Osteocyte (in vitro differentiated cells): ENCODE measurements around the gene FAM89B. TPM values are rescaled to one million over a fixed set of nuclear protein-coding genes. Genes with fewer than 3 reads are reported as not detected.
A peak's percentile ranks its signal among the peaks of the same experiment; 100 is the strongest.

ENCODE experiments used
- DNase-seq: peaks from one replicate; pipeline ENCODE4 v3.0.0; 2021; ENCODE audit warnings: mixed read lengths; ENCODE audit not compliant: unreplicated experiment; ENCODE audit errors: extremely low spot score
- H3K27ac Mint-ChIP-seq: one replicate; pipeline ENCODE4 v1.8.0; 2021; ENCODE audit warnings: mild to moderate bottlenecking, mixed read lengths; ENCODE audit not compliant: unreplicated experiment
- H3K27me3 Mint-ChIP-seq: one replicate; pipeline ENCODE4 v1.8.0; 2021; ENCODE audit warnings: mixed read lengths; ENCODE audit not compliant: unreplicated experiment
- H3K36me3 Mint-ChIP-seq: one replicate; pipeline ENCODE4 v1.8.0; 2021; ENCODE audit warnings: mixed read lengths; ENCODE audit not compliant: unreplicated experiment
- H3K4me1 Mint-ChIP-seq: one replicate; pipeline ENCODE4 v1.8.0; 2021; ENCODE audit warnings: mixed read lengths; ENCODE audit not compliant: unreplicated experiment
- H3K4me3 Mint-ChIP-seq: one replicate; pipeline ENCODE4 v1.8.0; 2021; ENCODE audit warnings: mild to moderate bottlenecking, moderate library complexity, mixed read lengths; ENCODE audit not compliant: unreplicated experiment
- H3K9me3 Mint-ChIP-seq: one replicate; pipeline ENCODE4 v1.8.0; 2021; ENCODE audit warnings: mixed read lengths; ENCODE audit not compliant: unreplicated experiment
- total RNA-seq: library from RNA; stranded (reverse); gene quantifications from 2 replicates; pipeline ENCODE4 v1.2.1, GENCODE V29; 2021
- TF ChIP-seq, protein P1 (sequence below): fragments of 200-600 bp; sonication (generic); IDR thresholded peaks from 2 replicates; pipeline ENCODE4 v1.5.0; 2021; ENCODE audit warnings: antibody characterized with exemption, mild to moderate bottlenecking, moderate library complexity

Gene FAM89B
- total RNA-seq, 1 donor from 2014 or later: 92.1 TPM

DNA sequence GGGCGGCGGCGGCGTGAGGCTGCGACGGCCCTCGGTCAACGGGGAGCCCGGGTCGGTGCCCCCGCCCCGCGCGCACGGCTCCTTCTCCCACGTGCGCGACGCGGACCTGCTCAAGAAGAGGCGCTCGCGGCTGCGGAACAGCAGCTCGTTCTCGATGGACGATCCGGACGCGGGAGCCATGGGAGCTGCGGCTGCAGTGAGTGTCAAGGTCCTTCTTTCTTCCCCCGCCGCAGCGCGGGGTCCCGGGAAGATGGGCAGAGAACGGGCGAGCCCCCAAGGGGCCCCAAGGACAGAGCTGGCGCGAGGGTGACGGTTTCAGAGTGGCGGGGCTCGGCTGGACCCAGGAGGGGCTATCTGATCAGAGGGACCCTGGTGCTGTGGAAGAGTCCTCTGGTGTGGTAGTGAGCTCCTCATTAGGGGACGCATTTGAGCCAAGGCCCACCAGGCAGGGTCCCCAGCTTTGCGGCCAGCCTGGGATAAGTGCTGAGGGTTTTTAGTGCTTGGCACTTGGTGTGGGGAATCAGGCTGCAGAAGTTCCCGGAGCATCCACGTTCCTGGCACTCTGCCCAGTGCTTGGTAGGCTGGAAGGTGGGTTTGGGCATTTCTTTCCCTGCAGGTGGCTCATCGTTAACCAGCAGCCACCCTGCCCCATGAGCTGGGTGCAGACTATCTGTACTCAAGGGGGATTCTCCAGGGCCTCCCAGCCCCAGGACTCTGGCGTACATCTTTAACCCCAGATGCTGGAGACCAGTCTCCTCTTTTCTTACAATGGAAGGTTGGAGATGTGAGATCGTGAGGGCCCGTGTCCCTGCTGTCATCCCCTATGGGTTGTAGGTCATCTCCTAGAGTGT is 13.3 kb downstream of the FAM89B start:
- peaks cover 16% of the 10 kb centered on the region for H3K36me3 Mint-ChIP-seq
- TF ChIP-seq, protein P1, sequence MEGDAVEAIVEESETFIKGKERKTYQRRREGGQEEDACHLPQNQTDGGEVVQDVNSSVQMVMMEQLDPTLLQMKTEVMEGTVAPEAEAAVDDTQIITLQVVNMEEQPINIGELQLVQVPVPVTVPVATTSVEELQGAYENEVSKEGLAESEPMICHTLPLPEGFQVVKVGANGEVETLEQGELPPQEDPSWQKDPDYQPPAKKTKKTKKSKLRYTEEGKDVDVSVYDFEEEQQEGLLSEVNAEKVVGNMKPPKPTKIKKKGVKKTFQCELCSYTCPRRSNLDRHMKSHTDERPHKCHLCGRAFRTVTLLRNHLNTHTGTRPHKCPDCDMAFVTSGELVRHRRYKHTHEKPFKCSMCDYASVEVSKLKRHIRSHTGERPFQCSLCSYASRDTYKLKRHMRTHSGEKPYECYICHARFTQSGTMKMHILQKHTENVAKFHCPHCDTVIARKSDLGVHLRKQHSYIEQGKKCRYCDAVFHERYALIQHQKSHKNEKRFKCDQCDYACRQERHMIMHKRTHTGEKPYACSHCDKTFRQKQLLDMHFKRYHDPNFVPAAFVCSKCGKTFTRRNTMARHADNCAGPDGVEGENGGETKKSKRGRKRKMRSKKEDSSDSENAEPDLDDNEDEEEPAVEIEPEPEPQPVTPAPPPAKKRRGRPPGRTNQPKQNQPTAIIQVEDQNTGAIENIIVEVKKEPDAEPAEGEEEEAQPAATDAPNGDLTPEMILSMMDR: no peak
- no peaks in the 10 kb centered on the region for H3K27me3 Mint-ChIP-seq
- peaks cover 33% of the 10 kb centered on the region for H3K4me1 Mint-ChIP-seq
- no peak overlapping the region for H3K4me3 Mint-ChIP-seq
- peak overlapping the region; percentile 48 for H3K27ac Mint-ChIP-seq
- DNase-seq: no peak
- H3K9me3 Mint-ChIP-seq: no peaks in the 10 kb centered on the region

DNA sequence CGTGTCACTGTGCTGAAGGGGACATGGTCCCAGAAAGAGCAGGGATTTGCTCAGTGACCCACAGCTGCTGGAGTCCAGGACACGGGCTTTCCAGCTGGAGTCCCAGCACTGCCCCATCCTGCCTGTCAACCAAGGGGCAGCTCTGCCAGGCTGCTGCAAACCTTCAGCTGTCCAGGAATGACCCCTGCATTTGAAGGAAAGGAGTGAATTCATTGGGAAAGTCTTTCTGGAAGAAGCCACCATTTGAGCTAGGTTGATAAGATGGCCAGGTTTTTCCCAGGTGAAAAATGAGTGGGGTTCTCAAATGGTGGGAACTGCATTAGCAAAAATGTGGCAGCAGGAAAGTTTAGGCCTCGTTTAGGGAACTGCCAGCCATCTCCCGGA is 13.9 kb downstream of the FAM89B start:
- H3K27ac Mint-ChIP-seq: peak overlapping the region; percentile 48
- H3K4me3 Mint-ChIP-seq: no peak overlapping the region
- DNase-seq: no peak
- TF ChIP-seq, protein P1: no peak
- no peaks in the 10 kb centered on the region for H3K9me3 Mint-ChIP-seq
- H3K4me1 Mint-ChIP-seq: peaks cover 34% of the 10 kb centered on the region
- no peaks in the 10 kb centered on the region for H3K27me3 Mint-ChIP-seq
- peaks cover 16% of the 10 kb centered on the region for H3K36me3 Mint-ChIP-seq

DNA sequence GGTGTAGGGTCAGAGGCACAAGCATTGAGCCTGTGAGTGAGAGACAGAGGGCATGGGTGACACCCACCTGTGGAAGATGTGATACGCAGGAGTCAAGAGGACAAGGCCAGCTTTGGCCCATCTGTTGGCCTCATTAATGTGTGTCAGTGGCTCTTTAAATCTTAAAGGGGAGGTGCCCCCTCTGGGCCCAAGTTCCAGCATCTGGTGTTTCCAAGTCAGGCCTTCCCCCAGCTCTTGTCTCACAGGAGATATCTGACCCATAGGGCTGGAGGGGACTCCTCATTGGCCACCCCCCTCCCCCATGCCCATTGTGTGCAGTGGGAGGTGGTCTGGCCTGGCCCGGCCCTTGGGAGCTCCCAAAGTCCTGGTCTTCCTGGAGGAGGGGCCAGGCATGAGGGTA is 14.3 kb downstream of the FAM89B start:
- Mint-ChIP-seq H3K4me3 (no peak overlapping the region), H3K27ac (peak overlapping the region; percentile 48), H3K4me1 (peaks cover 36% of the 10 kb centered on the region), H3K27me3 (no peaks in the 10 kb centered on the region), H3K36me3 (peaks cover 16% of the 10 kb centered on the region), H3K9me3 (no peaks in the 10 kb centered on the region)
- DNase-seq: no peak
- TF ChIP-seq, protein P1: no peak

DNA sequence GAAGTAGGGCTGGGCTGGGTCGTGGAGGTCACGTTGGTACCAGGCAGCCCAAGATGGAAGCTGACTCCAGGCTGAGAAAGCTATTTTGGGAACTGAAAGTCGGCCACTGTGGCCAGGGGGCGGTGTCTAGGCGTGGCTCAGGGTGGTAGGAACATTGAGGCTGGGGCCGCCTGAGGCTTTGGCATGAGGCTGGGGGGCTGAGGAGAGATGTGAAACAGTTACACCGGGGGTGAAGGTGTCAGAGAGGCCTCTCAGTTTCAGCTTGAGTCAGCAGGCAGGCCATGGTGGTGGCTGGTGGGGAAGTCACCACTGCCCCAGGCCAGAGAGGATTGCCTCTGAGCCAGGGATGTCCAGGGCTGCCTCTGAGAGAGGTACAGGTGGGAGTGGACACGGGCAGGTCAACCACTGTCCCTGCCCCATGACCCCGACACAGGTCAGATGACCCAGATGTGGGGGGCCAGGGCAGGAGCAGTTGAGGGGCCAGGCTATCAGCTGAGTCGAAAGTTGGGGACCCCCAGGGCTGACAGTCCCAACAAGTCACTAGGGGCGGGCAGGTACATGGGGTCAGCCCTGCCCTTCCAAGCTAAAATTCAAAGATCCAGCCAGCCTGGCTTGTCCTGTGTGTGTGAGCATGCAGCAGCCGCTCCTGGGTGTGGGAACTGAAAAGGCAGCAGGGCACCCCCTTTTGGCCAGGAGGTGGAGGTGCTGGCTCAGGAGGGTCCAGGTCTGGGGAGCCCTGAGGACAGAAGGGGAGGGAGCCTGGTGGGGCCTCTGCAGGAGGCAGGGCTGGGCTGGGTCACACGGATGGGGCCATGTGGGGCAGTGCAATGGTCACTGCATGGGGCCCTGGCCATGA is 16.1 kb downstream of the FAM89B start:
- H3K9me3 Mint-ChIP-seq: no peaks in the 10 kb centered on the region
- H3K36me3 Mint-ChIP-seq: peaks cover 10% of the 10 kb centered on the region
- no peak overlapping the region for H3K4me3 Mint-ChIP-seq
- no peak for DNase-seq
- TF ChIP-seq, protein P1: peak; percentile 55
- peak overlapping the region; percentile 77 for H3K27ac Mint-ChIP-seq
- H3K4me1 Mint-ChIP-seq: peaks cover 36% of the 10 kb centered on the region
- no peaks in the 10 kb centered on the region for H3K27me3 Mint-ChIP-seq
